H54 (cell line): ENCODE results near the gene ZNF79.

Source experiments
- DNase-seq: peaks from one replicate; pipeline ENCODE4 v3.0.0; 2011; ENCODE audit warnings: low spot score, mixed read lengths; ENCODE audit not compliant: insufficient read length
- FAIRE-seq: peaks from 3 replicates; lab custom pipeline; 2011; peaks lifted over from hg19 to GRCh38; lab: Jason Lieb, UNC
- POLR2A ChIP-seq: IDR thresholded peaks from 2 replicates; pipeline ENCODE4 v1.6.1; 2011; ENCODE audit warnings: low read depth, mild to moderate bottlenecking, low read length

Gene ZNF79

GRCh38 chr9:127392976-127393375 lies 31.2 kb upstream of the ZNF79 start:
- DNase-seq (no peak), FAIRE-seq (no peak)
- no peak for TF ChIP-seq POLR2A

GRCh38 chr9:127393645-127394044 lies 30.5 kb upstream of the ZNF79 start:
- TF ChIP-seq POLR2A = no peak
- no peak for DNase-seq
- no peak for FAIRE-seq

GRCh38 chr9:127395497-127396252 lies 28.5 kb upstream of the ZNF79 start:
- no peak for TF ChIP-seq POLR2A
- DNase-seq (no peak), FAIRE-seq (peak; percentile 33)

- FAIRE-seq (no peak), DNase-seq (no peak)
- TF ChIP-seq POLR2A = no peak
These were observed 27.9 kb upstream of the ZNF79 start for GRCh38 chr9:127396253-127396807.

- DNase-seq = peak; percentile 91
These were observed 27.2 kb upstream of the ZNF79 start, which contains the start of gene SLC2A8 for GRCh38 chr9:127396808-127397645. Gene SLC2A8 (plus strand): TSS chr9:127397169. CDS start chr9:127397231, 62 bp downstream.

GRCh38 chr9:127397646-127398274 lies 26.4 kb upstream of the ZNF79 start:
- no peak for FAIRE-seq
- TF ChIP-seq POLR2A = no peak
- no peak for DNase-seq

More at GRCh38 chr9:127396808-127397645, 27.2 kb upstream of the ZNF79 start, which contains the start of gene SLC2A8:
- peak; percentile 44 for TF ChIP-seq POLR2A
- FAIRE-seq = peak; percentile 89

GRCh38 chr9:127398275-127398647 lies 25.9 kb upstream of the ZNF79 start:
- TF ChIP-seq POLR2A = no peak
- FAIRE-seq = no peak
- no peak for DNase-seq

- no peak for FAIRE-seq
- no peak for TF ChIP-seq POLR2A
- DNase-seq = no peak
These were observed 25.3 kb upstream of the ZNF79 start for GRCh38 chr9:127398715-127399400.

- no peak for TF ChIP-seq POLR2A
- no peak for FAIRE-seq
- DNase-seq = no peak
These were observed 24.4 kb upstream of the ZNF79 start for GRCh38 chr9:127399736-127400269.

- TF ChIP-seq POLR2A = no peak
- no peak for DNase-seq
- FAIRE-seq = no peak
These were observed 21.6 kb upstream of the ZNF79 start for GRCh38 chr9:127402401-127403090.

- DNase-seq (no peak), FAIRE-seq (no peak)
- TF ChIP-seq POLR2A = no peak
These were observed 20.5 kb upstream of the ZNF79 start for GRCh38 chr9:127403507-127404192.

- no peak for TF ChIP-seq POLR2A
- no peak for FAIRE-seq
- no peak for DNase-seq
These were observed 19.6 kb upstream of the ZNF79 start for GRCh38 chr9:127404631-127405030.
